Measurements from ENCODE around the gene MRLN. TPM values are rescaled to one million over a fixed set of nuclear protein-coding genes. Genes with fewer than 3 reads are reported as not detected.

Gene MRLN
- total RNA-seq, 1 experiment from 2014 or later: not detected

GRCh38 chr10:59724098-59724938 lies 28.9 kb downstream of the MRLN start:
- Histone ChIP-seq H3K27me3 (replicated peaks; ENCODE audit: insufficient read depth, low read depth, low read length, poor library complexity) (no peaks in the 10 kb centered on the region), H3K36me3 (ENCODE audit: insufficient read depth, low read length, poor library complexity, severe bottlenecking) (no peaks in the 10 kb centered on the region), H3K9me3 (ENCODE audit: low read depth, low read length, poor library complexity, severe bottlenecking) (no peaks in the 10 kb centered on the region), H3K4me1 (ENCODE audit: insufficient read depth, low read length, poor library complexity, severe bottlenecking) (no peaks in the 10 kb centered on the region), H3K27ac (ENCODE audit: low read depth, low read length, poor library complexity, severe bottlenecking) (no peak overlapping the region), H3K4me3 (ENCODE audit: low read depth, low read length, poor library complexity, severe bottlenecking) (no peak overlapping the region)
- DNase-seq (ENCODE audit: low spot score): no peak
- intact Hi-C loops (cut with micrococcal nuclease; ENCODE audit: unreplicated experiment): no loop called here
- no TSS peak for BruUV-seq (replicated peaks)
- POLR2A ChIA-PET (ENCODE audit: low non-redundant PET): no interaction called here
- TF ChIP-seq CTCF (conservative IDR thresholded peaks at IDR 0.05; ENCODE audit: low read depth, low read length) (no peak), EZH2 (IDR thresholded peaks at IDR 0.05; ENCODE audit: borderline replicate concordance, low read depth, low read length, poor library complexity, severe bottlenecking) (no peak)
- CTCF ChIA-PET: no interaction called here

GRCh38 chr10:59720377-59720776 lies 32.9 kb downstream of the MRLN start:
- ChIA-PET CTCF (no interaction called here), POLR2A (ENCODE audit: low non-redundant PET) (no interaction called here)
- Histone ChIP-seq H3K27me3 (replicated peaks; ENCODE audit: insufficient read depth, low read depth, low read length, poor library complexity) (no peaks in the 10 kb centered on the region), H3K9me3 (ENCODE audit: low read depth, low read length, poor library complexity, severe bottlenecking) (no peaks in the 10 kb centered on the region), H3K27ac (ENCODE audit: low read depth, low read length, poor library complexity, severe bottlenecking) (no peak overlapping the region), H3K4me3 (ENCODE audit: low read depth, low read length, poor library complexity, severe bottlenecking) (no peak overlapping the region), H3K4me1 (ENCODE audit: insufficient read depth, low read length, poor library complexity, severe bottlenecking) (no peaks in the 10 kb centered on the region), H3K36me3 (ENCODE audit: insufficient read depth, low read length, poor library complexity, severe bottlenecking) (no peaks in the 10 kb centered on the region)
- DNase-seq (ENCODE audit: low spot score): no peak
- BruUV-seq (replicated peaks): no TSS peak
- intact Hi-C loops (cut with micrococcal nuclease; ENCODE audit: unreplicated experiment): no loop called here
- TF ChIP-seq CTCF (conservative IDR thresholded peaks at IDR 0.05; ENCODE audit: low read depth, low read length) (no peak), EZH2 (IDR thresholded peaks at IDR 0.05; ENCODE audit: borderline replicate concordance, low read depth, low read length, poor library complexity, severe bottlenecking) (no peak)

DNA sequence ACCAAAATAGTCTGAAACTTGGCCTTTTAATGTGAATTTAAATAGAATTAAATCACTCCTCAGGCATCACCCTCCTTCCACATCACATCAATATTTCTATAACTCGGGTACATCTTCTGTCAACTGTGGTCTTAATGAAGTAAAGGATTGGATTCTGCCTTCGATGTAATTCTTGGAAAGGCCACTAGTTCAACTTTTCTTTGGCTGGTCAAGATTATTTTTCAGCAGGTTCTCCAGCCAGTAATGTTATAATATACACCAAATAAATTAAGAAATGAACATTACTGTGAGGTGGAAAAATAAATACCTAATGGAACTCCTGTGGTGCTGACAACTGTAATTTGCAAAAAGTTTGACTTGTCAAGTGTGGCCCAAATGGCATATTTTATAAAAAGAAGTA lies 33.9 kb downstream of the MRLN start:
- H3K9me3 ChIP-seq (ENCODE audit: low read depth, low read length, poor library complexity, severe bottlenecking): no peaks in the 10 kb centered on the region
- no TSS peak for BruUV-seq (replicated peaks)
- no peak overlapping the region for H3K4me3 ChIP-seq (ENCODE audit: low read depth, low read length, poor library complexity, severe bottlenecking)
- no peak overlapping the region for H3K27ac ChIP-seq (ENCODE audit: low read depth, low read length, poor library complexity, severe bottlenecking)
- POLR2A ChIA-PET (ENCODE audit: low non-redundant PET): no interaction called here
- CTCF ChIA-PET: no interaction called here
- intact Hi-C loops (cut with micrococcal nuclease; ENCODE audit: unreplicated experiment): no loop called here
- DNase-seq (ENCODE audit: low spot score): no peak
- TF ChIP-seq EZH2 (IDR thresholded peaks at IDR 0.05; ENCODE audit: borderline replicate concordance, low read depth, low read length, poor library complexity, severe bottlenecking): no peak
- peak; percentile 35; the same call in 1 of the 2 replicates for TF ChIP-seq CTCF (conservative IDR thresholded peaks at IDR 0.05; ENCODE audit: low read depth, low read length)
- no peaks in the 10 kb centered on the region for H3K27me3 ChIP-seq (replicated peaks; ENCODE audit: insufficient read depth, low read depth, low read length, poor library complexity)
- no peaks in the 10 kb centered on the region for H3K36me3 ChIP-seq (ENCODE audit: insufficient read depth, low read length, poor library complexity, severe bottlenecking)
- no peaks in the 10 kb centered on the region for H3K4me1 ChIP-seq (ENCODE audit: insufficient read depth, low read length, poor library complexity, severe bottlenecking)

Data from A673 (cell line).